ENCODE measurements around the gene STX8.
"Not testable (repeated sequence)": the region's sequence is repeated elsewhere in the genome, so short reads cannot be mapped to it uniquely, and the experiment has no call there.

Gene STX8

GRCh38 chr17:9402590-9403199 is 172.9 kb downstream of the STX8 start:
- DNase-seq (ENCODE audit: low read depth in 3 of 3), result no peak

- DNase-seq (ENCODE audit: low read depth in 3 of 3), result no peak
These were observed 174.2 kb downstream of the STX8 start for GRCh38 chr17:9401434-9401833.

DNA sequence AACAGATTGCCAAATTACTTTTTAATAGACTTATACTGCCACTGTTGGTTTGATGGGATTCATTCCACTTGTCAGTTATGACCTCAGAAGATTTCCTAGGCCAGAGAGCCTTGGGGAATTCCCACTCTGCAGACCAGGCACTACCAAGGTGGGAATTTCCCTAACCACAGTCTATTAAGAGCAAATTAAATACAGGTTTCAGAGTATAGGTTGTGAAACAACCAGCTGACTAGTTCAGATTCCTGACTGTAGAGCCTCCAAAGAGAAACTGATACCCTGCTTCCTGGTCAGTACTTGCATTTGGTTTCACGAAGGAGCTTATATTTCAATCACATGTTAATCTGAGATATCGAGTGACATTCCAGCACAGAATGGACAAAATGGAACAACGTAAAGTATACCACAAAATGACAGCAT is 186.5 kb downstream of the STX8 start:
- no peak for DNase-seq (ENCODE audit: low read depth in 3 of 3)

DNA sequence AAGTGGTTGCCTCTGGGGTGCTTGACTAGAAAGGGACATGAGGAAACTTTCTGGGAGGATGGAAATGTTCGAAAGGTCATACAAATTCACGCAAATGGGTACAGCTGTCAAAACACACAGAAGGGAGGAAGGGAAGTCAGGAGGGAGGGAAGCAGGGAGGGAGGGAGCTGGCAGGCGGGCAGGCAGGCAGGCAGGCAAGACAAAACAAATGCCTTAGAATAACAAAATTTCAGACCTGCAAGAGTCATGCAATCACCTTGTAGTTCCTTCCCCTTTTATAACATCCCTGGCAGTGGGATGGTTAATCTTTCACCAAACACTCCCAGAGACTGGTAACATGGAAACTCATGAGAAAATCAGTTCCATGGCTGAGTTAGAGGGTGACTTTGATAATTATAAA is 189.2 kb downstream of the STX8 start:
- no peak for DNase-seq (ENCODE audit: low read depth in 3 of 3)

- no peak for DNase-seq (ENCODE audit: low read depth in 3 of 3)
These were observed 191.8 kb downstream of the STX8 start for GRCh38 chr17:9383826-9384225.

DNA sequence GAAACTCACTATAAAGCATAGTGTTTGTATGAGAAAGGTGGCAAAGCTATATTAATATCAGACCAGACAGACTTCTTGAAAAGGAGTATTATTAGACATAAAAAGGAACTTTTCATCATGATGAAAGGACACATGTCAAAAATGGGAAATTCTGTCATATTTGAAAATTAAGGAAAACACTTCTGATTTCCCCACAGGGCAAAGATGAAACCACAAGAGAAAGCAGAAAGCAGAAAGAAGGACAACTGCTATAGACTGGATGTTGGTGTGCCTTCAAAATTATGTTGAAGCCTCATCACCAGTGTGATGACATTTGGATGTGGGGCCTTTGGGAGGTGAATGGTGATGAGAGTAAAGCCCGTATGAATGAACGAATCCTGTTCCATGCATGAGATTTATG is 193.0 kb downstream of the STX8 start:
- no peak for DNase-seq (ENCODE audit: low read depth in 3 of 3)

GRCh38 chr17:9381068-9381467 is 194.6 kb downstream of the STX8 start:
- no peak for DNase-seq (ENCODE audit: low read depth in 3 of 3)

DNA sequence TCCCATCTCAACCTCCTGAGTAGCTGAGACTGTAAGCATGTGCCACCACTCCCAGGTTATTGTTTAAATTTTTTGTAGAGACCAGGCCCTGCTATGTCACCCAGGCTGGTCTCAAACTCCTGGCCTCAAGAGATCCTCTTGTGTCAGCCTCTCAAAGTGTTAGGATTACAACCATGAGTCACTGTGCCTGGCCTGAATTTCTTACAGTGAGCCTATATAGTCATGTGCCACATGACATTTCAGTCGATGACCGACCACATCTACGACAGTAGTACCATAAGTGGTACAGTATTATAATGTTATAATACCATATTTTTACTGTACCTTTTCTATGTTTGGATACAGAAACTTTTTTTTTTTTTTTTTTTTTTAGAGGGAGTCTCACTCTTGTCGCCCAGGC is 195.3 kb downstream of the STX8 start:
- DNase-seq (ENCODE audit: low read depth in 3 of 3), result no peak

GRCh38 chr17:9376177-9376576 is 199.4 kb downstream of the STX8 start:
- DNase-seq (ENCODE audit: low read depth in 3 of 3), result not testable (repeated sequence)

DNA sequence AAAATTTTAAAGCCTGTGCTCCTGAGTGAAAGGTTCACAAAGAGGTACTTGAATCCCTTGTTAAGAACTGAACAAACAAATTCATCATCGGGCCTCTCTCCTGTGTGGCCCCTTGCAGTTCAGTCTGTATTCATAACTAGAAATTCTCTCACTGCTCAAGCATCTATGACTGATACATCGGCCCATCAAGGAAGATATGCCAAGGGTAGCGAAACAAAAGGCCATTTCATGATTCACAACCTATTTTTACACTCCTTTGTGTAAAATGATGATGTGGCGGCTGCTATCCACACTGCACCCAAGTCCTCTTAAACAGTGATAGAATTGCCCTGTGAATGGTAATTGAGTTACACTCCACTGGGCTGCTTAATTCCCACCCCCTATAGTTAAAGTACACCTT is 204.6 kb downstream of the STX8 start:
- DNase-seq (ENCODE audit: low read depth in 3 of 3), result no peak

- DNase-seq (ENCODE audit: low read depth in 3 of 3), result no peak
These were observed 205.2 kb downstream of the STX8 start for GRCh38 chr17:9370467-9370866.

GRCh38 chr17:9368631-9369030 is 207.0 kb downstream of the STX8 start:
- DNase-seq (ENCODE audit: low read depth in 3 of 3), result no peak

- no peak for DNase-seq (ENCODE audit: low read depth in 3 of 3)
These were observed 208.5 kb downstream of the STX8 start for GRCh38 chr17:9367156-9367555.

GRCh38 chr17:9364837-9365430 is 210.7 kb downstream of the STX8 start:
- no peak for DNase-seq (ENCODE audit: low read depth in 3 of 3)

DNA sequence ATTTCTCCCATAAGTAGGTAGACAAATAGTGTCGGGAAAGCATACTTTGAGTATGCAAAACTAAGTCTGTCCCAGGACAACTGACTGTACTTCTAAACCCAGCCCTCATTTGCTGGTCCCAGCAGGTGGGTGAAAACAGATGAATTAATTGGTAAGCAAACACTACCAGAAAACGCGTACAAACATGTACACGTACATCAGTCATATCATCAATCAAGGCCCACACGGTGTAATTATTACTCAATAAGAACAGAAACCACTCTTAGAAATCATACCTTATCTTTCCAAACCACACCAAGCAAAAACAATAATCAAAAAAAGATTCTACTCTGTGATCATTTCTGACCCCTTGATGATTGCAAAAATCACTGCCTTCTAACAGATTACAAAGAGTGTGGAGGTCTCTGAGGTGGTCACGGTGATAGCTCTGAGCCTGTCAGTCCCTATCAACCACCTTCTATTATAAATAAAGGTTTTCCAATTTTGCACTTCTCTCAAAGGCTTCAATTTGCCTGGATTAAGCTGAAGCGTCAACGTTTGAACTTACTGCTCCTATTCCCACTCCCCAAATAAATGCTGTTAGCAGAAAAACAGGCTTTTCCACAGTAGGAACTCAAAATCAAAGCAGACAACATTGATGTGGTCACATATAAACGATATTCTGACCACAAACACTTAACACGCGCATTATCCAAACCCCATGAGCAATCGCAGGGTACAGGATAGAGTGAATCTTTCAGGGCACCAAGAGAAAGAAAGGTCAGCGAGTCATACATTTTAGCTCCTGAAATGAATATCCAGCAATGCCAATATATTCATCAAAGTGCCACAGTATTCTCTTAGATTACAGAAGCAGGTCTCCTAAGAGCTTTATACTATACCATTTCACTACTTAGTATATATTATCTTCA is 211.9 kb downstream of the STX8 start:
- no peak for DNase-seq (ENCODE audit: low read depth in 3 of 3)

- no peak for DNase-seq (ENCODE audit: low read depth in 3 of 3)
These were observed 214.2 kb downstream of the STX8 start for GRCh38 chr17:9361188-9361955.

DNA sequence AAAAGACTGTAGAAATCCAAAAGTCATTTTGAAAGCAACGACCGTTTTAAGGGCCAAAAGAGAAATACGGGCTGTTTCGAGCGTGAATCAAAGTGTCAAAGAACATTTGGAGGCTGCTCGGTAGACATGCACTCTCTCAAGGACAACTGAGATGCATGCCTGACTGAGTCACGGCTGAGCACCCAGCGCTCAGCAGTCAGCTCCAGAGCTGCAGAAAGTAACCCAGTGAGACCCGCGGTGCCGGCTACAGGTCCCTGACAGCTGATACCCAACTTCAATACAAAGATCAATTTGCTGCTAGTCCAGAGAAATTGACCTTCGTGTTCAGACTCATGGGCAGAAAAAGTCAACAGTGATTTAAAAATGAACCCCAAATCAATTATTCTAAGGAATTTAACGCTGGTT is 214.9 kb downstream of the STX8 start:
- no peak for DNase-seq (ENCODE audit: low read depth in 3 of 3)

- no peak for DNase-seq (ENCODE audit: low read depth in 3 of 3)
These were observed 219.1 kb downstream of the STX8 start for GRCh38 chr17:9356488-9356911.

- DNase-seq (ENCODE audit: low read depth in 3 of 3), result no peak
These were observed 219.8 kb downstream of the STX8 start for GRCh38 chr17:9355846-9356245.

DNA sequence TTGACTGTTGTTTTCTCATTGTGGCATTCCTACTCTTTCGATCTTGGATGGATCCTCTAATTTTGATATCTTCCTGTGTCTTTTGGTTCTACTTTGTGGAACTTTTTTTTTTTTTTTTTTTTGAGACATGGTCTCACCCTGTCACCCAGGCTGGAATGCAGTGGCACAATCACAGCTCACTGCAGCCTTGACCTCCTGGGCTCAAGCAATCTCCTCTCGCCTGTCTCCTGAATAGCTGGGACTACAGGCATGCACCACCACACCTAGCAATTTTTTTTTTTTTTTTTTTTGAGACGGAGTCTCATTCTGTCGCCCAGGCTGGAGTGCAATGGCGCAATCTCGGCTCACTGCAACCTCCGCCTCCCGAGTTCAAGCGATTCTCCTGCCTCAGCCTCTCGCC is 220.4 kb downstream of the STX8 start:
- DNase-seq (ENCODE audit: low read depth in 3 of 3), result not testable (repeated sequence)

DNA sequence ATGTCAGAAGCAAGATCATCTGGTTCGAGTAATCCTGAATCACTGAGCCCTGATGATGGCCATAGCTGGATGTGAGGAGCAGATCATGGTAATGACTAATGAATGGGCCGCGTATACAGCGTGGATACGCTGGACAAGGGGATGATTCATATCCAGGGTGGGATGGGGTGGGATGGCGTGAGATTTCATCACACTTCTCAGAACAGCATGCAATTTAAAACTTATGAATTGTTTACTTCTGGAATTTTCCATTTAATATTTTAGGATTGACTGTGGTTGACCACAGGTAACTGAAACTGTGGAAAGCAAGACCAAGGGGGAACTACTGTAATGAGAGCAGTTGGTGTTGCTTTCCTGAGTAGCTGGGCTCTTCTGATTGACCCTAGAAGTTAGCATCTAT is 225.5 kb downstream of the STX8 start:
- no peak for DNase-seq (ENCODE audit: low read depth in 3 of 3)

DNA sequence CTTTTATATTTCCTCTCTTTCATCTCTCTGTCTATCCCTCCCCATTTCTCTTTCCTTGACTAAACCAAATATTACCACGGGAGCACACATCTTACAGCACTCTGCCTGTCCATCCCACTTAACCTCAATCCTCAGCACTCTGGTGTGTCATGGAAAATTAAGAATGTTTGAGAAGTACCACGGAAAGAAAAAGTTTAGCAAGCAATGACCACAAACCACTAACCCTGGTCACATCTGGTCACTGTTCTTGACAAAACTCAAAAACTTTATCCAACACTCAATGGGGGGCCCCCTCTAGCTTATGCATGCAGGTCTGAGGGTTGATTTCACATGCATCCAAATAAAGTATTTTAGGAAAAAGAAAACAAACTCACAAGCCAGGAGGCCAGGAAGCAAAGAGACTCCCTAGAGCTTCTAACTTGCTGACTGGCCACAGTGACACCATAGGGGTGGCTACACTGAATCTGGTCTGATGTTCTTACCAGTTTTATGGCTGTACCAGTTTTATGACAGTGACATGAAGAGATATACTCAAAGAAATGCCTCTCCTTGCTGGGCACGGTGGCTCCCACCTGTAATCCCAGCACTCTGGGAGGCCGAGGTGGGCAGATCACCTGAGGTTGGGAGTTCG is 229.2 kb downstream of the STX8 start:
- DNase-seq (ENCODE audit: low read depth in 3 of 3), result no peak
